ENCODE data around the gene GNPTG.

The GNPTG gene

GRCh38 chr16:1311738-1312466, 39.8 kb upstream of the GNPTG start:
- peaks cover 40% of the 10 kb centered on the region for H4K20me1 ChIP-seq (ENCODE audit: insufficient read depth)
- H3K4me1 ChIP-seq (ENCODE audit: low read depth, poor library complexity, severe bottlenecking) = peaks cover 16% of the 10 kb centered on the region
- no peaks in the 10 kb centered on the region for H3K27me3 ChIP-seq (ENCODE audit: insufficient read depth, low read depth)
- no peak overlapping the region for H3K27ac ChIP-seq
- H3K9ac ChIP-seq = no peak overlapping the region
- H3K79me2 ChIP-seq (ENCODE audit: insufficient read depth, low read depth) = peaks cover 66% of the 10 kb centered on the region
- peak overlapping the region; percentile 99; the same call in 1 of the 2 replicates for H3K4me2 ChIP-seq
- H3K4me3 ChIP-seq (IDR thresholded peaks at IDR 0.05; ENCODE audit: insufficient read depth, low read depth, low read length) = no peak overlapping the region
- TF ChIP-seq, protein P1, sequence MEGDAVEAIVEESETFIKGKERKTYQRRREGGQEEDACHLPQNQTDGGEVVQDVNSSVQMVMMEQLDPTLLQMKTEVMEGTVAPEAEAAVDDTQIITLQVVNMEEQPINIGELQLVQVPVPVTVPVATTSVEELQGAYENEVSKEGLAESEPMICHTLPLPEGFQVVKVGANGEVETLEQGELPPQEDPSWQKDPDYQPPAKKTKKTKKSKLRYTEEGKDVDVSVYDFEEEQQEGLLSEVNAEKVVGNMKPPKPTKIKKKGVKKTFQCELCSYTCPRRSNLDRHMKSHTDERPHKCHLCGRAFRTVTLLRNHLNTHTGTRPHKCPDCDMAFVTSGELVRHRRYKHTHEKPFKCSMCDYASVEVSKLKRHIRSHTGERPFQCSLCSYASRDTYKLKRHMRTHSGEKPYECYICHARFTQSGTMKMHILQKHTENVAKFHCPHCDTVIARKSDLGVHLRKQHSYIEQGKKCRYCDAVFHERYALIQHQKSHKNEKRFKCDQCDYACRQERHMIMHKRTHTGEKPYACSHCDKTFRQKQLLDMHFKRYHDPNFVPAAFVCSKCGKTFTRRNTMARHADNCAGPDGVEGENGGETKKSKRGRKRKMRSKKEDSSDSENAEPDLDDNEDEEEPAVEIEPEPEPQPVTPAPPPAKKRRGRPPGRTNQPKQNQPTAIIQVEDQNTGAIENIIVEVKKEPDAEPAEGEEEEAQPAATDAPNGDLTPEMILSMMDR (conservative IDR thresholded peaks at IDR 0.05; ENCODE audit: low read depth, low read length) = no peak
- H2AFZ ChIP-seq (ENCODE audit: low read depth) = no peak overlapping the region
- peaks cover 16% of the 10 kb centered on the region; the same call in 1 of the 2 replicates for H3K36me3 ChIP-seq (ENCODE audit: insufficient read depth)

DNA sequence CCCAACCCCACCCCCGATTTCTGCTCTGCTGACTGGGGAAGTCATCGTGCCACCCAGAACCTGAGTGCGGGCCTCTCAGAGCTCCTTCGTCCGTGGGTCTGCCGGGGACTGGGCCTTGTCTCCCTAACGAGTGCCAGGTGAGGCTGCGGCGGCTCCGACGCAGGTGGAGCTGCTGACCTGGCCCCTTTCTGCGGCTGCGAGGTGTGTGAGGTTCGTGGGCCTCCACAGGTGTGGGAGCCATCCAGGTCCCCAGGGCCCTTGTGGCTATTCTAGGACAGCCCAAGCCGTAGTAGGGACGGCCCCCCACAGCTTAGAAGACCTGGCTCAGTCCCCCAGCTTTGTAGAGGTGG, 39.3 kb upstream of the GNPTG start:
- TF ChIP-seq, protein P1 (conservative IDR thresholded peaks at IDR 0.05; ENCODE audit: low read depth, low read length) = no peak
- no peak overlapping the region for H3K4me2 ChIP-seq
- H3K79me2 ChIP-seq (ENCODE audit: insufficient read depth, low read depth) = peaks cover 66% of the 10 kb centered on the region
- no peak overlapping the region for H2AFZ ChIP-seq (ENCODE audit: low read depth)
- H3K27ac ChIP-seq = no peak overlapping the region
- H3K4me1 ChIP-seq (ENCODE audit: low read depth, poor library complexity, severe bottlenecking) = peaks cover 16% of the 10 kb centered on the region
- H3K4me3 ChIP-seq (IDR thresholded peaks at IDR 0.05; ENCODE audit: insufficient read depth, low read depth, low read length) = no peak overlapping the region
- peaks cover 21% of the 10 kb centered on the region; the same call in 1 of the 2 replicates for H3K36me3 ChIP-seq (ENCODE audit: insufficient read depth)
- H3K27me3 ChIP-seq (ENCODE audit: insufficient read depth, low read depth) = no peaks in the 10 kb centered on the region
- H4K20me1 ChIP-seq (ENCODE audit: insufficient read depth) = peaks cover 40% of the 10 kb centered on the region
- H3K9ac ChIP-seq = no peak overlapping the region

DNA sequence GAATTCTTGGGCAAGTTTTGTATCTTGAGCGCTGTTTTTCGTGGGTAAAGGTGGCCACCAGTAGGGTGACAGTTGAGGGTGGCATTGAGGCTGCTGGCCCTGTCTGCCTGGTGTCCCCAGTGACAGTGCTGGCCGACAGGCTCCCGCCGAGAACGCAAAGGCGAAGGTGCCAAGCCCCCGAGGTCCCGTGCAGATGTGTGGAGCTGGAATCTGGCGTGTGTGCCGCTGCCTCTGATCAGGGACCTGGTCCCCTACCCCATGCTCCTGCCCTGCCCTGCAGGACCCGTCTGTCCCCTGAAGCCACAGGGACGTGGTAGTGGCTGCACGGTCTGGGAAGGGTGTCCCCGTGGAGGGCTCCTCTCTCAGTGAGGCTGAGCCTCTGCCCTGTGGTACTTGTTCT, 38.8 kb upstream of the GNPTG start:
- H4K20me1 ChIP-seq (ENCODE audit: insufficient read depth) = peaks cover 40% of the 10 kb centered on the region
- no peak overlapping the region for H3K9ac ChIP-seq
- H3K27ac ChIP-seq = no peak overlapping the region
- H3K79me2 ChIP-seq (ENCODE audit: insufficient read depth, low read depth) = peaks cover 66% of the 10 kb centered on the region
- peaks cover 24% of the 10 kb centered on the region; the same call in 1 of the 2 replicates for H3K36me3 ChIP-seq (ENCODE audit: insufficient read depth)
- H3K27me3 ChIP-seq (ENCODE audit: insufficient read depth, low read depth) = no peaks in the 10 kb centered on the region
- no peak overlapping the region for H3K4me3 ChIP-seq (IDR thresholded peaks at IDR 0.05; ENCODE audit: insufficient read depth, low read depth, low read length)
- TF ChIP-seq, protein P1 (conservative IDR thresholded peaks at IDR 0.05; ENCODE audit: low read depth, low read length) = no peak
- no peak overlapping the region for H2AFZ ChIP-seq (ENCODE audit: low read depth)
- no peak overlapping the region for H3K4me2 ChIP-seq
- H3K4me1 ChIP-seq (ENCODE audit: low read depth, poor library complexity, severe bottlenecking) = peaks cover 16% of the 10 kb centered on the region

- Histone ChIP-seq H3K9ac (no peak overlapping the region), H2AFZ (ENCODE audit: low read depth) (no peak overlapping the region), H3K4me2 (no peak overlapping the region), H3K27ac (no peak overlapping the region), H3K27me3 (ENCODE audit: insufficient read depth, low read depth) (no peaks in the 10 kb centered on the region), H3K79me2 (ENCODE audit: insufficient read depth, low read depth) (peaks cover 66% of the 10 kb centered on the region), H3K36me3 (ENCODE audit: insufficient read depth) (peaks cover 29% of the 10 kb centered on the region; the same call in 1 of the 2 replicates), H3K4me1 (ENCODE audit: low read depth, poor library complexity, severe bottlenecking) (peaks cover 16% of the 10 kb centered on the region), H3K4me3 (IDR thresholded peaks at IDR 0.05; ENCODE audit: insufficient read depth, low read depth, low read length) (no peak overlapping the region), H4K20me1 (ENCODE audit: insufficient read depth) (peaks cover 40% of the 10 kb centered on the region)
- TF ChIP-seq, protein P1 (conservative IDR thresholded peaks at IDR 0.05; ENCODE audit: low read depth, low read length) = no peak
These were observed 37.9 kb upstream of the GNPTG start for GRCh38 chr16:1313721-1314369.

Data from KMS-11 (cell line).